ENCODE results near the gene HPN. TPM values are rescaled to one million over a fixed set of nuclear protein-coding genes. Genes with fewer than 3 reads are reported as not detected.

Gene HPN
- total and polyA plus RNA-seq, 7 experiments from 2014 or later = not detected

GRCh38 chr19:35069696-35070095 lies 28.2 kb downstream of the HPN start:
- H3K4me1 ChIP-seq (ENCODE audit: control insufficient read depth in 2 of 2, insufficient read depth in 2 of 2, low read length in 2 of 2) = no peaks in the 10 kb centered on the region
- Mint-ChIP-seq H3K9me3 (peaks cover 0 to 6% (median 3%) of the 10 kb centered on the region in 11 donors), H3K27ac (peak overlapping the region in 1 of 9 donors; percentile 45), H3K27me3 (no peaks in the 10 kb centered on the region), H3K4me1 (peaks cover 0 to 9% (median 7%) of the 10 kb centered on the region in 7 donors), H3K4me3 (no peak overlapping the region), H3K36me3 (peaks cover 0 to 4% (median 0%) of the 10 kb centered on the region in 5 donors)
- no peak overlapping the region for H3K4me3 ChIP-seq (ENCODE audit: low read length)
- H3K36me3 ChIP-seq (ENCODE audit: control insufficient read depth in 2 of 3, insufficient read depth in 3 of 3, low read length in 3 of 3) = no peaks in the 10 kb centered on the region
- CTCF ChIA-PET = interaction anchor here (0.5 to 1.6 kb wide), 5 partner anchors 17 to 288 kb away, joined by 3 to 6 read pairs (median 4); no protein-coding TSS in a partner anchor
- no peak for DNase-seq
- no peak overlapping the region for H3K27ac ChIP-seq (ENCODE audit: low read depth, low read length)
- H3K9me3 ChIP-seq (ENCODE audit: control insufficient read depth in 2 of 3, low read length in 3 of 3) = no peaks in the 10 kb centered on the region
- ATAC-seq = no peak
- H3K27me3 ChIP-seq (ENCODE audit: control insufficient read depth in 2 of 2, insufficient read depth in 2 of 2, low read length in 2 of 2) = no peaks in the 10 kb centered on the region
- intact Hi-C loops (cut with micrococcal nuclease) = loop anchor here in 1 of 2 donors (10.0 kb wide), 1 partner anchor 425 kb away; the partner anchor contains the start of gene KRTDAP
- POLR2A ChIA-PET = no interaction called here

DNA sequence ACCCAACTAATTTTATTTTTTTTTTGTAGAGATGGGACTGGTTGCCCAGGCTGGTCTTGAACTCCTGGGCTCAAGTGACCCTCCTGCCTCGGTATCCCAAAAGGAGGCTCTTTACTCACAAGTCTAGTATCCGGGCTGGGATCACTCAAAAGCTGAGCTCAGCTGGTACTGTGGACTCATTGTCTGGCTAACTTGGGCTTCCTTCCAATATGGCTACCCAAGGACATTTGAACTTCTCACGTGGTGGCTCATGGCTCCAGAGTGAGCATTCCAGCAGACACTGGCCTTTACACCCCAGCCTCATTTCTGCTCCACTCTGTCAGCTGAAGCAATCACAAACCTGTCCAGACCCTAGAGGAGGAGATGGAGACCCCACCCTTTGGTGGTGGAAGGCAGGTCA lies 28.9 kb downstream of the HPN start:
- Mint-ChIP-seq H3K4me3 (no peak overlapping the region), H3K27me3 (no peaks in the 10 kb centered on the region), H3K36me3 (peaks cover 0 to 4% (median 0%) of the 10 kb centered on the region in 5 donors), H3K9me3 (peaks cover 0 to 6% (median 3%) of the 10 kb centered on the region in 11 donors), H3K27ac (no peak overlapping the region), H3K4me1 (peaks cover 0 to 9% (median 7%) of the 10 kb centered on the region in 7 donors)
- Histone ChIP-seq H3K9me3 (ENCODE audit: control insufficient read depth in 2 of 3, low read length in 3 of 3) (no peaks in the 10 kb centered on the region), H3K4me1 (ENCODE audit: control insufficient read depth in 2 of 2, insufficient read depth in 2 of 2, low read length in 2 of 2) (no peaks in the 10 kb centered on the region), H3K36me3 (ENCODE audit: control insufficient read depth in 2 of 3, insufficient read depth in 3 of 3, low read length in 3 of 3) (no peaks in the 10 kb centered on the region), H3K27ac (ENCODE audit: low read depth, low read length) (no peak overlapping the region), H3K27me3 (ENCODE audit: control insufficient read depth in 2 of 2, insufficient read depth in 2 of 2, low read length in 2 of 2) (no peaks in the 10 kb centered on the region), H3K4me3 (ENCODE audit: low read length) (no peak overlapping the region)
- intact Hi-C loops (cut with micrococcal nuclease) = no loop called here
- DNase-seq = no peak
- ChIA-PET POLR2A (no interaction called here), CTCF (interaction anchor here (1.4 to 1.6 kb wide), 2 partner anchors 16 to 21 kb away, joined by 4 to 6 read pairs; no protein-coding TSS in a partner anchor)
- ATAC-seq = no peak

- ATAC-seq (no peak), DNase-seq (no peak)
- H3K36me3 ChIP-seq (ENCODE audit: control insufficient read depth in 2 of 3, insufficient read depth in 3 of 3, low read length in 3 of 3) = no peaks in the 10 kb centered on the region
- Mint-ChIP-seq H3K27ac (no peak overlapping the region), H3K9me3 (peaks cover 0 to 5% (median 3%) of the 10 kb centered on the region in 11 donors), H3K4me3 (no peak overlapping the region), H3K4me1 (peaks cover 0 to 3% (median 0%) of the 10 kb centered on the region in 7 donors), H3K36me3 (peaks cover 0 to 4% (median 0%) of the 10 kb centered on the region in 5 donors), H3K27me3 (no peaks in the 10 kb centered on the region)
- H3K9me3 ChIP-seq (ENCODE audit: control insufficient read depth in 2 of 3, low read length in 3 of 3) = no peaks in the 10 kb centered on the region
- H3K4me1 ChIP-seq (ENCODE audit: control insufficient read depth in 2 of 2, insufficient read depth in 2 of 2, low read length in 2 of 2) = no peaks in the 10 kb centered on the region
- no peak overlapping the region for H3K4me3 ChIP-seq (ENCODE audit: low read length)
- POLR2A ChIA-PET = no interaction called here
- CTCF ChIA-PET = no interaction called here
- no peak overlapping the region for H3K27ac ChIP-seq (ENCODE audit: low read depth, low read length)
- intact Hi-C loops (cut with micrococcal nuclease) = no loop called here
- no peaks in the 10 kb centered on the region for H3K27me3 ChIP-seq (ENCODE audit: control insufficient read depth in 2 of 2, insufficient read depth in 2 of 2, low read length in 2 of 2)
These were observed 32.0 kb downstream of the HPN start for GRCh38 chr19:35073516-35073915.

DNA sequence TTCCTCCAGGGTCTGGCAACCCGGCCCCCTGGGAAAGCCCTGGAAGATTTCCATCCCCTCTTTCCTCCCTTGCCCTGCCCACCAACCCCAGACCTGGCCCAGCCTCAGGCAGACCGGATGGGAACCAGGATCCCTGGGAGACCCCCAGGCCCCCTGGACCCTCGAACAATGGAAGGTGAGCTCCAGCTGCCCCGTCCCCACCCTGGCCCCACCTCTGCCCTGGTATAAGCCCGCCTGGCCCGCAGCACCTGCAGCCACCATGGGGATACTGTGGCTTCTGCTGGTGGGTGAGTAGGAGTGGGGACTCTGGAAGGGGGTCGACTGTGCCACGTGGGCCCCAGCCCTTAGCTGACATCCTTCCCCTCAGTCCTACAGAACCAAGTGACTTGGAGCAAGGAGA lies 32.4 kb downstream of the HPN start:
- Histone ChIP-seq H3K27ac (ENCODE audit: low read depth, low read length) (no peak overlapping the region), H3K4me1 (ENCODE audit: control insufficient read depth in 2 of 2, insufficient read depth in 2 of 2, low read length in 2 of 2) (no peaks in the 10 kb centered on the region), H3K9me3 (ENCODE audit: control insufficient read depth in 2 of 3, low read length in 3 of 3) (no peaks in the 10 kb centered on the region), H3K27me3 (ENCODE audit: control insufficient read depth in 2 of 2, insufficient read depth in 2 of 2, low read length in 2 of 2) (no peaks in the 10 kb centered on the region), H3K36me3 (ENCODE audit: control insufficient read depth in 2 of 3, insufficient read depth in 3 of 3, low read length in 3 of 3) (no peaks in the 10 kb centered on the region), H3K4me3 (ENCODE audit: low read length) (no peak overlapping the region)
- Mint-ChIP-seq H3K27ac (no peak overlapping the region), H3K4me1 (peaks cover 0 to 3% (median 0%) of the 10 kb centered on the region in 7 donors), H3K36me3 (peaks cover 0 to 4% (median 0%) of the 10 kb centered on the region in 5 donors), H3K27me3 (peaks cover 0 to 4% (median 0%) of the 10 kb centered on the region in 5 donors), H3K9me3 (peaks cover 0 to 5% (median 3%) of the 10 kb centered on the region in 11 donors), H3K4me3 (no peak overlapping the region)
- intact Hi-C loops (cut with micrococcal nuclease) = no loop called here
- ChIA-PET POLR2A (no interaction called here), CTCF (interaction anchor here (0.7 kb wide), 1 partner anchor 10 kb away, joined by 3 read pairs; no protein-coding TSS in a partner anchor)
- ATAC-seq (no peak), DNase-seq (no peak)

GRCh38 chr19:35074426-35075201 lies 33.1 kb downstream of the HPN start:
- DNase-seq (no peak), ATAC-seq (no peak)
- Mint-ChIP-seq H3K27ac (no peak overlapping the region), H3K9me3 (peaks cover 0 to 5% (median 3%) of the 10 kb centered on the region in 11 donors), H3K36me3 (peaks cover 0 to 4% (median 0%) of the 10 kb centered on the region in 5 donors), H3K4me3 (no peak overlapping the region), H3K4me1 (peaks cover 0 to 3% (median 0%) of the 10 kb centered on the region in 7 donors), H3K27me3 (peaks cover 0 to 4% (median 0%) of the 10 kb centered on the region in 5 donors)
- no peaks in the 10 kb centered on the region for H3K27me3 ChIP-seq (ENCODE audit: control insufficient read depth in 2 of 2, insufficient read depth in 2 of 2, low read length in 2 of 2)
- H3K36me3 ChIP-seq (ENCODE audit: control insufficient read depth in 2 of 3, insufficient read depth in 3 of 3, low read length in 3 of 3) = no peaks in the 10 kb centered on the region
- intact Hi-C loops (cut with micrococcal nuclease) = no loop called here
- ChIA-PET POLR2A (no interaction called here), CTCF (interaction anchor here (0.7 kb wide), 1 partner anchor 11 kb away, joined by 3 read pairs; no protein-coding TSS in a partner anchor)
- H3K4me3 ChIP-seq (ENCODE audit: low read length) = no peak overlapping the region
- H3K27ac ChIP-seq (ENCODE audit: low read depth, low read length) = no peak overlapping the region
- no peaks in the 10 kb centered on the region for H3K4me1 ChIP-seq (ENCODE audit: control insufficient read depth in 2 of 2, insufficient read depth in 2 of 2, low read length in 2 of 2)
- H3K9me3 ChIP-seq (ENCODE audit: control insufficient read depth in 2 of 3, low read length in 3 of 3) = no peaks in the 10 kb centered on the region

DNA sequence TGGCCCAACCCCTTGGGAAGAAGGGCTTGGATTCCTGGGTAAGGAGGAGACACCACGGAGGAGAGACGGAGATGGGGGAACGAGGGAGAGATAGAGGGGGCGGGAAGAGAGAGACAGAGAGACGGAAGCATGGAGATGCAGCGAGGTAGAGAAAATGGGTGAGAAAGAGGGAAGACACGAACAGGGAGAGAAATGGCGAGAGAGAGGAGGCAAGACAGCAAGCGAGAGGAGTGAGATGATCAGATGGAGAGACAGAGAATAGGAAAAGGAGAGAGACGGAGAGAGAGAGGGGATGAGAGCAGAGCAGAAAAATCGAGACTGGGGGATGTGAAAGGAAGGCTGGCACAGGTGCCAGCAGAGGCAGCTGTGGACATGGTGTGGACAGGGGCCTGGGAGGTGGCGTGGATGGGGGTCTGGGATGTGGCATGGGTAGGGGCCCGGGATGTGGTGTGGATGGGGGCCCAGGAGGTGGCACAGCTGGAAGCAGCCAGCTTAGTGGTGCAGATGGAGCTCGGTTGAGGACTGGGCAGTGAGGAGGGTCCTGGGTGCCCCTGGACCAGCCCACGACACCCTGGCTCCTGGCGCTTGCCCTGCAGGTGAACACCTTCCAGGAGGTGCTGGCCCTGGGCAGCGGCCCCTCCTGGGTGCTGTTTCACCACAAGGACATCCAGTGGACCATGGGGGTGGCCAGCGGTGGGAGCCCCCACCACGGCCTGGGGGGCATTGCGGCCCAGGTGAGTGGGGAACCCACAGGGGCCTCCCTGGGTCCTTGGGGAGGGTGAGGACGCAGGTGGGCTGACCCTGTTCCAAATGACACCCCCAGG lies 33.9 kb downstream of the HPN start:
- Mint-ChIP-seq H3K27me3 (peaks cover 0 to 4% (median 0%) of the 10 kb centered on the region in 5 donors), H3K27ac (no peak overlapping the region), H3K4me3 (no peak overlapping the region), H3K4me1 (peaks cover 0 to 3% (median 0%) of the 10 kb centered on the region in 7 donors), H3K36me3 (peaks cover 0 to 4% (median 0%) of the 10 kb centered on the region in 5 donors), H3K9me3 (peaks cover 0 to 4% (median 0%) of the 10 kb centered on the region in 11 donors)
- DNase-seq (no peak), ATAC-seq (no peak)
- intact Hi-C loops (cut with micrococcal nuclease) = no loop called here
- POLR2A ChIA-PET = no interaction called here
- no peaks in the 10 kb centered on the region for H3K36me3 ChIP-seq (ENCODE audit: control insufficient read depth in 2 of 3, insufficient read depth in 3 of 3, low read length in 3 of 3)
- CTCF ChIA-PET = no interaction called here
- no peaks in the 10 kb centered on the region for H3K9me3 ChIP-seq (ENCODE audit: control insufficient read depth in 2 of 3, low read length in 3 of 3)
- no peak overlapping the region for H3K4me3 ChIP-seq (ENCODE audit: low read length)
- H3K4me1 ChIP-seq (ENCODE audit: control insufficient read depth in 2 of 2, insufficient read depth in 2 of 2, low read length in 2 of 2) = no peaks in the 10 kb centered on the region
- H3K27ac ChIP-seq (ENCODE audit: low read depth, low read length) = no peak overlapping the region
- no peaks in the 10 kb centered on the region for H3K27me3 ChIP-seq (ENCODE audit: control insufficient read depth in 2 of 2, insufficient read depth in 2 of 2, low read length in 2 of 2)
